OCI-LY3 (cell line): ENCODE measurements around the gene NUTF2.

Experiments used
- EZH2phosphoT487 ChIP-seq: fragments of 200-600 bp; shearing (Covaris generic); IDR thresholded peaks from 2 replicates; pipeline ENCODE4 v1.6.1; 2018; ENCODE audit warnings: antibody characterized with exemption, mixed run types, low read depth
- TF ChIP-seq, protein P1 (sequence below): fragments of 200-600, 300-600 bp; sonication (generic); IDR thresholded peaks from 2 replicates; pipeline ENCODE4 v1.5.1; 2014; ENCODE audit warnings: antibody characterized with exemption, low read length, low read depth

DNA sequence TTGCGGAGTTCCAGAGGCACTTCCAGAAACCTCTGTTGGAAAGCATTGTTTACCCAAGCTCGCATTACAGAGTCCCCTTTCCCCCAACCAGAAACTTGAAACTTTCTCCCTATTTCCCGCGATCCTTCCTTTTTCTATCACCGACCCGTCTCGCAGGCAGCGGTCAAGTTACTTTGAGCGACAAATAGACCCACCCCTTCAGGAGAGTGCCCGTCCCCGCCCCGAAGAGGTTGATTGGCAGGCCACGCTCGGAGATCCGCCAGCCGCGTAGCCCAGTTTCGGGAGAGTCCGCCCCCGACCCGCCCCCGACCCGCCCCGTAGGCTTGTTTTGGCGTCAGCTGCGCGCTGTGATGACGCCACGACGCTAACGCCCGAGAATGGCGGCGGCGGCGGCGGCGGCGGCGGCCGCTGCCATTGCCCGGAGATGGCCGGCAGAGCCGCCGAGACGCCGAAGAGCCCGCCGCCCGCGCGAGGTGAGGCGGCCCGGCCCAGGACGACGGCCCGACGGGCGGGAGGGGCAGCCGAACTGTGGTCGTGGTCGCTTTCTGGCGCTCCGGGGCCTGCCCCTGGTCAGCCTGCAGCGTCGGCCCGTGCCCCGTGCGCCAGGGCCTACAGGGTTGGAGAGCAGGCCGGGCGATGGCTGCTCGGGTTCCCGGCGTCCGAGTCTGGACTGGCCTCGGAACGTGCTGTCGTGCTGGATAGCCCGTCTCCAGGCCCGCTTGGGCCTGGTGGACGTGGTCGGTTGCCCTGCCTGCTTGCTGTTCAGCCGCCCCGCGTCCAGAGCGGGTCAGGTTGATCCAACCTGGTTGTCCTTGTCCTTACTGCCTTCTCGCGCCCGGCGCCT lies 46.4 kb downstream of the NUTF2 start, which contains the start of gene PSKH1:
- TF ChIP-seq, protein P1, sequence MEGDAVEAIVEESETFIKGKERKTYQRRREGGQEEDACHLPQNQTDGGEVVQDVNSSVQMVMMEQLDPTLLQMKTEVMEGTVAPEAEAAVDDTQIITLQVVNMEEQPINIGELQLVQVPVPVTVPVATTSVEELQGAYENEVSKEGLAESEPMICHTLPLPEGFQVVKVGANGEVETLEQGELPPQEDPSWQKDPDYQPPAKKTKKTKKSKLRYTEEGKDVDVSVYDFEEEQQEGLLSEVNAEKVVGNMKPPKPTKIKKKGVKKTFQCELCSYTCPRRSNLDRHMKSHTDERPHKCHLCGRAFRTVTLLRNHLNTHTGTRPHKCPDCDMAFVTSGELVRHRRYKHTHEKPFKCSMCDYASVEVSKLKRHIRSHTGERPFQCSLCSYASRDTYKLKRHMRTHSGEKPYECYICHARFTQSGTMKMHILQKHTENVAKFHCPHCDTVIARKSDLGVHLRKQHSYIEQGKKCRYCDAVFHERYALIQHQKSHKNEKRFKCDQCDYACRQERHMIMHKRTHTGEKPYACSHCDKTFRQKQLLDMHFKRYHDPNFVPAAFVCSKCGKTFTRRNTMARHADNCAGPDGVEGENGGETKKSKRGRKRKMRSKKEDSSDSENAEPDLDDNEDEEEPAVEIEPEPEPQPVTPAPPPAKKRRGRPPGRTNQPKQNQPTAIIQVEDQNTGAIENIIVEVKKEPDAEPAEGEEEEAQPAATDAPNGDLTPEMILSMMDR = no peak
- TF ChIP-seq EZH2phosphoT487 = no peak
